ENCODE results near the gene RORB. TPM values are rescaled to one million over a fixed set of nuclear protein-coding genes. Genes with fewer than 3 reads are reported as not detected.
"Not testable (repeated sequence)": the region's sequence is repeated elsewhere in the genome, so short reads cannot be mapped to it uniquely, and the experiment has no call there.

The RORB gene
- total and polyA plus RNA-seq, 9 donors, result 0.04 to 0.40 (median 0.08) TPM

GRCh38 chr9:74512416-74512815 lies 15.3 kb downstream of the RORB start:
- no peak for DNase-seq
- no CpG with 5 or more reads among the region's 1 CpG for WGBS (ENCODE audit: insufficient coverage)
- no peak overlapping the region for H3K4me3 ChIP-seq (ENCODE audit: low read length)

GRCh38 chr9:74513221-74513620 lies 16.1 kb downstream of the RORB start:
- Histone ChIP-seq H3K9me3 (replicated peaks; ENCODE audit: control insufficient read depth, low read depth, low read length) (no peaks in the 10 kb centered on the region), H3K27ac (ENCODE audit: low read length) (no peak overlapping the region), H3K27me3 (ENCODE audit: control insufficient read depth, insufficient read depth, low read length) (no peaks in the 10 kb centered on the region), H3K4me1 (ENCODE audit: control insufficient read depth, insufficient read depth, low read length) (no peaks in the 10 kb centered on the region), H3K4me3 (ENCODE audit: low read length) (no peak overlapping the region), H3K36me3 (ENCODE audit: control insufficient read depth, insufficient read depth, low read length) (no peaks in the 10 kb centered on the region)
- no peak for DNase-seq
- no CpG with 5 or more reads among the region's 4 CpGs for WGBS (ENCODE audit: insufficient coverage)

More at GRCh38 chr9:74512416-74512815, 15.3 kb downstream of the RORB start:
- no peaks in the 10 kb centered on the region for H3K27me3 ChIP-seq (ENCODE audit: control insufficient read depth, insufficient read depth, low read length)
- no peaks in the 10 kb centered on the region for H3K9me3 ChIP-seq (replicated peaks; ENCODE audit: control insufficient read depth, low read depth, low read length)
- H3K4me1 ChIP-seq (ENCODE audit: control insufficient read depth, insufficient read depth, low read length), result no peaks in the 10 kb centered on the region
- H3K27ac ChIP-seq (ENCODE audit: low read length), result no peak overlapping the region
- H3K36me3 ChIP-seq (ENCODE audit: control insufficient read depth, insufficient read depth, low read length), result no peaks in the 10 kb centered on the region

GRCh38 chr9:74517188-74517587 lies 20.1 kb downstream of the RORB start:
- Histone ChIP-seq H3K27ac (ENCODE audit: low read length) (no peak overlapping the region), H3K4me1 (ENCODE audit: control insufficient read depth, insufficient read depth, low read length) (no peaks in the 10 kb centered on the region), H3K4me3 (ENCODE audit: low read length) (no peak overlapping the region), H3K27me3 (ENCODE audit: control insufficient read depth, insufficient read depth, low read length) (no peaks in the 10 kb centered on the region), H3K36me3 (ENCODE audit: control insufficient read depth, insufficient read depth, low read length) (no peaks in the 10 kb centered on the region), H3K9me3 (replicated peaks; ENCODE audit: control insufficient read depth, low read depth, low read length) (no peaks in the 10 kb centered on the region)
- no CpG with 5 or more reads among the region's 4 CpGs for WGBS (ENCODE audit: insufficient coverage)
- DNase-seq, result no peak

- WGBS (ENCODE audit: insufficient coverage), result 85% methylated on average over 4 of the region's 9 CpGs
- Histone ChIP-seq H3K4me3 (ENCODE audit: low read length) (no peak overlapping the region), H3K36me3 (ENCODE audit: control insufficient read depth, insufficient read depth, low read length) (no peaks in the 10 kb centered on the region), H3K9me3 (replicated peaks; ENCODE audit: control insufficient read depth, low read depth, low read length) (no peaks in the 10 kb centered on the region), H3K27me3 (ENCODE audit: control insufficient read depth, insufficient read depth, low read length) (no peaks in the 10 kb centered on the region), H3K4me1 (ENCODE audit: control insufficient read depth, insufficient read depth, low read length) (no peaks in the 10 kb centered on the region), H3K27ac (ENCODE audit: low read length) (no peak overlapping the region)
- DNase-seq, result no peak
Measured at GRCh38 chr9:74519419-74519818, 22.3 kb downstream of the RORB start.

- no peak for DNase-seq
- Histone ChIP-seq H3K27me3 (ENCODE audit: control insufficient read depth, insufficient read depth, low read length) (no peaks in the 10 kb centered on the region), H3K36me3 (ENCODE audit: control insufficient read depth, insufficient read depth, low read length) (no peaks in the 10 kb centered on the region), H3K4me3 (ENCODE audit: low read length) (no peak overlapping the region), H3K4me1 (ENCODE audit: control insufficient read depth, insufficient read depth, low read length) (no peaks in the 10 kb centered on the region), H3K9me3 (replicated peaks; ENCODE audit: control insufficient read depth, low read depth, low read length) (no peaks in the 10 kb centered on the region), H3K27ac (ENCODE audit: low read length) (no peak overlapping the region)
- WGBS (ENCODE audit: insufficient coverage), result no CpG with 5 or more reads among the region's 1 CpG
Measured at GRCh38 chr9:74521009-74521408, 23.9 kb downstream of the RORB start.

- no peak for DNase-seq
- Histone ChIP-seq H3K36me3 (ENCODE audit: control insufficient read depth, insufficient read depth, low read length) (no peaks in the 10 kb centered on the region), H3K27ac (ENCODE audit: low read length) (no peak overlapping the region), H3K4me1 (ENCODE audit: control insufficient read depth, insufficient read depth, low read length) (no peaks in the 10 kb centered on the region), H3K27me3 (ENCODE audit: control insufficient read depth, insufficient read depth, low read length) (no peaks in the 10 kb centered on the region), H3K4me3 (ENCODE audit: low read length) (no peak overlapping the region), H3K9me3 (replicated peaks; ENCODE audit: control insufficient read depth, low read depth, low read length) (no peaks in the 10 kb centered on the region)
- no CpG with 5 or more reads among the region's 1 CpG for WGBS (ENCODE audit: insufficient coverage)
Measured at GRCh38 chr9:74524289-74524688, 27.2 kb downstream of the RORB start.

GRCh38 chr9:74526215-74526614 lies 29.1 kb downstream of the RORB start:
- H3K4me1 ChIP-seq (ENCODE audit: control insufficient read depth, insufficient read depth, low read length), result no peaks in the 10 kb centered on the region
- no peaks in the 10 kb centered on the region for H3K9me3 ChIP-seq (replicated peaks; ENCODE audit: control insufficient read depth, low read depth, low read length)
- 59% methylated on average over 2 of the region's 2 CpGs for WGBS (ENCODE audit: insufficient coverage)
- H3K4me3 ChIP-seq (ENCODE audit: low read length), result no peak overlapping the region
- H3K36me3 ChIP-seq (ENCODE audit: control insufficient read depth, insufficient read depth, low read length), result no peaks in the 10 kb centered on the region
- DNase-seq, result no peak
- H3K27ac ChIP-seq (ENCODE audit: low read length), result no peak overlapping the region
- no peaks in the 10 kb centered on the region for H3K27me3 ChIP-seq (ENCODE audit: control insufficient read depth, insufficient read depth, low read length)

- Histone ChIP-seq H3K27me3 (ENCODE audit: control insufficient read depth, insufficient read depth, low read length) (no peaks in the 10 kb centered on the region), H3K36me3 (ENCODE audit: control insufficient read depth, insufficient read depth, low read length) (no peaks in the 10 kb centered on the region), H3K4me3 (ENCODE audit: low read length) (no peak overlapping the region), H3K4me1 (ENCODE audit: control insufficient read depth, insufficient read depth, low read length) (no peaks in the 10 kb centered on the region), H3K27ac (ENCODE audit: low read length) (no peak overlapping the region), H3K9me3 (replicated peaks; ENCODE audit: control insufficient read depth, low read depth, low read length) (no peaks in the 10 kb centered on the region)
- no CpG with 5 or more reads among the region's 5 CpGs for WGBS (ENCODE audit: insufficient coverage)
- no peak for DNase-seq
Measured at GRCh38 chr9:74527718-74528117, 30.6 kb downstream of the RORB start.

- WGBS (ENCODE audit: insufficient coverage), result no CpG with 5 or more reads among the region's 6 CpGs
- H3K27ac ChIP-seq (ENCODE audit: low read length), result no peak overlapping the region
- H3K36me3 ChIP-seq (ENCODE audit: control insufficient read depth, insufficient read depth, low read length), result no peaks in the 10 kb centered on the region
- H3K9me3 ChIP-seq (replicated peaks; ENCODE audit: control insufficient read depth, low read depth, low read length), result no peaks in the 10 kb centered on the region
- DNase-seq, result no peak
- no peaks in the 10 kb centered on the region for H3K27me3 ChIP-seq (ENCODE audit: control insufficient read depth, insufficient read depth, low read length)
- H3K4me1 ChIP-seq (ENCODE audit: control insufficient read depth, insufficient read depth, low read length), result no peaks in the 10 kb centered on the region
- H3K4me3 ChIP-seq (ENCODE audit: low read length), result no peak overlapping the region
Measured at GRCh38 chr9:74528207-74528606, 31.1 kb downstream of the RORB start.

GRCh38 chr9:74530458-74530857 lies 33.3 kb downstream of the RORB start:
- H3K27ac ChIP-seq (ENCODE audit: low read length); H3K27me3 ChIP-seq (ENCODE audit: control insufficient read depth, insufficient read depth, low read length); H3K4me1 ChIP-seq (ENCODE audit: control insufficient read depth, insufficient read depth, low read length); H3K36me3 ChIP-seq (ENCODE audit: control insufficient read depth, insufficient read depth, low read length); H3K9me3 ChIP-seq (replicated peaks; ENCODE audit: control insufficient read depth, low read depth, low read length); DNase-seq; H3K4me3 ChIP-seq (ENCODE audit: low read length): not testable (repeated sequence)
- 83% methylated on average over 2 of the region's 8 CpGs for WGBS (ENCODE audit: insufficient coverage)

- H3K4me1 ChIP-seq (ENCODE audit: control insufficient read depth, insufficient read depth, low read length), result no peaks in the 10 kb centered on the region
- no peaks in the 10 kb centered on the region for H3K27me3 ChIP-seq (ENCODE audit: control insufficient read depth, insufficient read depth, low read length)
- no CpG with 5 or more reads among the region's 1 CpG for WGBS (ENCODE audit: insufficient coverage)
- no peak overlapping the region for H3K4me3 ChIP-seq (ENCODE audit: low read length)
- H3K27ac ChIP-seq (ENCODE audit: low read length), result no peak overlapping the region
- H3K36me3 ChIP-seq (ENCODE audit: control insufficient read depth, insufficient read depth, low read length), result no peaks in the 10 kb centered on the region
- no peak for DNase-seq
- no peaks in the 10 kb centered on the region for H3K9me3 ChIP-seq (replicated peaks; ENCODE audit: control insufficient read depth, low read depth, low read length)
Measured at GRCh38 chr9:74533253-74533652, 36.1 kb downstream of the RORB start.

Data from muscle of leg (tissue), 11 donors.